HG02623 (cell line): ENCODE measurements around the gene SLAIN2.
"Not testable (repeated sequence)": the region's sequence is repeated elsewhere in the genome, so short reads cannot be mapped to it uniquely, and the experiment has no call there.

Experiments used
- ATAC-seq: cut with Tn5 transposase; IDR thresholded peaks from one replicate; pipeline ENCODE4 v1.9.1; 2021; ENCODE audit warnings: moderate library complexity; ENCODE audit not compliant: unreplicated experiment

The SLAIN2 gene

DNA sequence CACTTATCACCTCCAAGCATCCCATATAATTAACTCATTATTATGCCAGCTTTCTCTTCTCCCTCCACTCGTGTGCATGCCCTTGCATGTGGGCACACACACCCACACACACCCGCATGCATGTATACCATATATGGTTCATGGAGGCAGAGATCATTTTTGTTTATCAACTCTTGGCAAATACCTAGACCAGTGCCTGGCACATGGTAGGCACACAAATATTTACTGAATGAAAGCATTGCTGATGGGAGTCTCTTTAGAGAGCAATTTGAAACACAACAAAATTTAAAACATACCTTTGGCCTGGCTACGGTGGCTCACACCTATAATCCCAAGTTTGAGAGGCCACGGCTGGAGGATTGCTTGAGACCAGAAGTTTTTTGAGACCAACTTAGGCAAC is 90.7 kb downstream of the SLAIN2 start:
- ATAC-seq, result no peak

DNA sequence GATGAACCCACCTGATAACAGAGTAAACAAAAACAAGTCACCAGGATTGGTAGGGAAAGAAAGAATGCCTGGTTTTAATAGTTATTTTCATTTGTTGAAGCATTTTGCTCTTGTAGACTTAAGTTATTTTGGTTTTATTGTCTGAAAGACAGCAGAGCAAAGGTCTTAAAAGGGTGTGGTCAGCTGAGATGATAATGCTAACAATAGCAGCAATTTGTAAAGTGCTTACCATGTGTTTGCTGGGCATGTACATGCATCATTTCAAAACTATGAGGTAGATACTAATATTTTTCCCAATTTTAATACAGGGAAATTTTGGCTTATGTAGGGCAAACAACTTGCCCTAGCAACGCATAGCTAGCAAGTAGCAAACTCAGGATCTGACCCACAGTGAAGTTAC is 95.0 kb downstream of the SLAIN2 start:
- ATAC-seq, result no peak

DNA sequence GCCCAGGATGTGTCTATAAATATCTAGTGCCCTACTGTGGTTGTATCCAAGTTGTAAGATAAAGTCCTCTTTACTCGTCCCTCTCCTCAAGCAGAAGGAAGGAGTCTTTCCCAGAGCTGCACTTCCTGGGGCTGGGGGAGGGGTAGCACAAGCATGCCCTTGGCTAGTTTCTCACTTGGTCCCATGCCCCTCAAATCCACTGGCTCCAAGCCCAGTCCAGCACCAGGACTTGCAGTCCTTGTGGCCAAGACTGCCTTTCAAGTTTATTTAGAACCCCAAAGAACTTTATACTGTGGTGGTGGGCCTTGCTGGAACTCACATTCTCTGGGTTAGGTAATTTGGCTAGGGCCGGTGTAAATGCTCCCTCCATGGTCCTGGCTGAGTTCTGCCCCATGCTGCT is 98.7 kb downstream of the SLAIN2 start:
- no peak for ATAC-seq

DNA sequence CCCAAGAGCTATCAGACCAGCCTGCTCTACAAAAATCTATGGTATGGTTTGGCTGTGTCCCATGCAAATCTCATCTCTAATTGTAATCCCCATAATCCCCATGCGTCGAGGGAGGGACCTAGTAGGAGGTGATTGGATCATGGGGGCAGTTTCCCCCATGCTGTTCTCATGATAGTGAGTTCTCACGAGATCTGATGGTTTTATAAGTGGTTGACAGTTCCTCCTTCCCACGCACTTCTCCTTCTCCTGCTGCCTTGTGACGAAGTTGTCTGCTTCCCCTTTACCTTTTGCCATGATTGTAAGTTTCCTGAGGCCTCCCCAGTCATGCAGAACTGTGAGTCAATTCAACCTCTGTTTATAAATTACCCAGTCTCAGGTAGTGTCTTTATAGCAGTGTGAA is 99.6 kb downstream of the SLAIN2 start:
- ATAC-seq, result not testable (repeated sequence)

DNA sequence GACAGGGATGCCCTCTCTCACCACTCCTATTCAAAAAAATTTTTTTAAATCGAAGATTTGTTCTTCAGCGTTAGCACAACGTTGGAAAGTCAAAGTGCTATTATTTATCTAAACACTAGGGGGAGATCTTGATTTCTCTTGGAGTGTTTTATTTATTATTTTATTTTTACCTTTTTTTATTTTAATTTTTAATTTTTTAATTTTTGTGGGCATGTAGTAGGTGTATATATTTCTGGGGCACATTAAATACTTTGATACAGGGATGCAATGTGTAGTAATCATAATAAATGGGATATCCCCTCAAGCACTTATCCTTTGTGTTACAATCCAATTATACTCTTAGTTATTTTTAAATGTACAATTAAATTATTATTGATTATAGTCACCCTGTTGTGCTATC is 104.4 kb downstream of the SLAIN2 start:
- ATAC-seq, result no peak

DNA sequence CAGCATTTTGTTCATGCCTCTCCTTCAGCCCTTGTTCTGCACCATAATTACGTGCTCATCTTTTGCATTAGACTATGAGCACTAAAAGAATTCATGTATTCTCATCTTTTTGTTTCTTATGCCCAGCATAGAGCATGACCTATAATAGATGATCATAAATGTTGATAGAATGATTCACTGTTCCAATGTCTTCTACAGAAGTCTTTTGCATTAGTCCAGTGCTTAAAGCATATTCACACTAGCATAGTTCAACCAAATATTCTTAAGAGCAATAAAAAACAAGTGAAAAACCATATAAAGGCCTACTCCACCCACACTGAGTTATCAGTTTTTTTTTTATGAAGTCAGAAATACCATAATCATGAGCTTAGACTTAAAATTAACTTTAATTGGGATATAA is 105.3 kb downstream of the SLAIN2 start:
- no peak for ATAC-seq

DNA sequence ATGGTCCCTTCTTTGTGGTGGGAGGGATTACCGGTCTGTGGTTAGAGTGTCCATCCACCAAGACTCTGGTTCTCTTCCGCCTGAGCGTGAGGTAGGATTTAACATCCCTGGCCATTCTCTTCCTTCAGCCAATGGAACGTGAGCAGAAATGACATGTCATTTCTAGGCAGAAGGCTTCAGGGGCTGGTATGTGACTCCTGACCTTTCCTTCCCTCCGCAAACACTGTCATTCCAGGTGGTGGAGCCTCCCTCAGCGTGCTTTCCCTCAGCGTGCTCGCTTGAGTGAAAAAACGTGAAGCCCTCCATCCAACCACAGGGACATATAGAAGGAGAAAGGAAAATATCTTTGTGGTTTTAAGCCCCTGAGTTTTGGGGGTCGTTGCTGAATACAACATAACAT is 107.8 kb downstream of the SLAIN2 start:
- no peak for ATAC-seq

DNA sequence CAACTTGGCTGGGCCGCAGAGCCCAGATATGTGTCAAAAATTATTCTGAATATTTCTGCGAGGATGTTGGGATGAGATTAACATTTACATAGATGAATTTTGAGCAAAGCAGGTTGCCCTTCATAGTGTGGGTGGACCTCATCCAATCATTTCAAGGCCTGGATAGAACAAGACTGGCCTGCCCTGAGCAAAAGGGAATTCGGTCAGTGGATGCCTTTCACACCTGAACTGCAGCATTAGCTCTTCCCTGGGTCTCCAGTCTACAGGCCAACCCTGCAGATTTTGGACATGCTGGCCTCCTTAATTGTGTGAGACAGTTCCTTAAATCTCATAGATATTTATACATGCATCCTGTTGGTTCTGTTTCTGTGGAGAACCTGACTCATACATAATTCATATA is 109.4 kb downstream of the SLAIN2 start:
- ATAC-seq, result no peak

DNA sequence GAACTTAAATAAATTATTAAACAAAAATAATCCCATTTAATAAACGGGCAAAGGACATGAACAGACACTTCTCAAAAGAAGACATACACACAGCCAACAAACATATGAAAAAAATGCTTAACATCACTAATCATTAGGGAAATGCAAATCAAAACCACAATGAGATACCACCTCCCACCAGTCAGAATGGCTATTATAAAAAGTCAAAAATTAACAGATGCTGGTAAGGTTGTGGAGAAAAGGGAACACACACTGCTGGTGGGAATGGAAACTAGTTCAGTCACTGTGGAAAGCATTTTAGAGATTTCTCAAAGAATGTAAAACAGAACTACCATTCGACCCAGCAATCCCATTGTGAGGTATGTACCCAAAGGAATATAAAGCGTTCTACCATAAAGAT is 110.3 kb downstream of the SLAIN2 start:
- ATAC-seq, result not testable (repeated sequence)

DNA sequence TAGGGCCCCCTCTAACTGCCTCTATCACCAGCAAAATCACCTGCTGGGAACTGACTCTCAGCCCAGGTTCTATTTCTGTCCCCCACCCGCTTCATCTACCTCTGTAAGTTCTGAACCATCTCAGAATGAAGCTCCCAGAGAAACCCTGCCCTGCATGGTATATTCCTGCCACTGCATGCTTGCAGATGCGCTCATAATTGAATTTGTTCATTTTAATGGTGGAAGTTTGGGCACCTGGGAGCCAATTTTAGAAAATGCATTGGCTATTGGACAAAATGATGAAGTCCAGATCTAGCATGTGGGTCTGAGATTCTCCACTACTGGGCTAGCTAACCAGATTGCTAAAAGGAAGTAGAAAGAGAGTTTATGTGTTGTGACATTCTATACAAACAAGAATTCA is 113.3 kb downstream of the SLAIN2 start:
- ATAC-seq, result no peak

DNA sequence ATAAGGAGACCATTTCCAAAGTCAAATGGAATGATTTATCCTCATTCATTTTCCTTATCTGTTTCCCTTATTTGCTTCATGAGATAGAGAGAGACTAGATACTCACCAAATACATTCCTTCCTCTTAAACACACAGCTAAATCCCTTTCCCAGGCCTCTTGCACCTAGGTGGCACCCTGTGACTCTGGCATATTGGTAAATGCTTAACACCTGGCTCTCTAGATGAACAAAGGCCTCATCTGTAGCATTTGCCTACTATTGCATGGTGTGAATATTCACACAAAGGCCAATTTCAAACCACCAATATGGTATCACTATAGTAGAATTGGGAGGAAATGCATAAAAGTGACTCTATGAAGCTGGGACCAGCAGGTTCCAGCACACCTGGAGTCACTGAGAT is 119.7 kb downstream of the SLAIN2 start:
- no peak for ATAC-seq

DNA sequence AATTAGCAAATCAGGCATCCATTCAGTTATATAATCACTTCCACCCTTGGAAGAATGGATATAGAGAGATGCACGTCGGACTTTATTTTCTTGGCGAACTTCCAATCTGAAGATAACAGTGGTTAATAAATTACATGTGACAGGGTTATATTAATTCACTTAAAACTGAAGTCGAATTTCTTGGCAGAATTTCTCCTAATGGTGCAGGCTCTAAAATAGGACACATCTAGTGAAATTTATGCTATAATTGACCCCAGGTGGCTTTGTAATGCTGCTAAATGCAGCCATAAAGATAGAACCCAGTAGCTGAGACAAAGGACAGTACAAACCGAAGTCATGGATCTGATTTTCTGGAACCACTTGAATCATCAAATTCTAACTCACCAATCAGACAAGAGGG is 121.0 kb downstream of the SLAIN2 start:
- ATAC-seq, result no peak

DNA sequence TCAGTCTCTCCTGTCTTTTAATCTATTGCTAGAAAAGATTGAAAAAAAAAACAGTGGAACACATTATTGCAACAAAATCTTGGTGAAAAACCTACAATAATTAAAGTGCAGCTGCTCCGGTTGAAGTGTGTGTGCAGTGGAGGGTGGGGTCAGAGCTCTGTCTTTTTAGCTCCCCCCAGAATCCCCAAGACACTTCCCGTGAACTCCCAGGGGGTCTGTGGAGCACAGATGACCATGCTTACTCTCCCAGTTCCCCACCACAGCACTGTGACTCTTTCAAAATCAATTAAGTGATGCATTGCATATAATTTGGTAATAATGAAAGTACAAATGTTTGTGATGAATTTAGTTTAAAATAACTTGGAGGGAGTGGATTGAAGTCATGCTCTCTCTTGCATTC is 126.1 kb downstream of the SLAIN2 start:
- ATAC-seq, result no peak

DNA sequence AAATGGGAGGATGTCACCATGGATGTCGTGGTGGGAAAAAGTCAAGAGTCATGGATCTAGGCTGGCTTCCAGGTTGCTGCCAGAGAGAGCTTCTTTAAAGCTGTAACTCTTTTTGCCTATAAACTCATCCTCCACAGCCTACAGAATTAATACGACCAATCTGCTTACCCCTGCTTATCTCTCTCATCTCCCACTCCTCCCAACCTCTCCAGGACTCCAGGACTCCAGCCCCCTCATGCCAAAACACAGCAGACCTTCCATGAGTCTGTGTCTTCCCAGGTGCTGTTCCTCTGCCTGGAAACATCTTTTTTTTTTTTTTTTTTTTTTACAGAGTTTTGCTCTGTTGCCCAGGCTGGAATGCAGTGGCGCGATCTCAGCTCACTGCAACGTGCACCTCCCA is 126.6 kb downstream of the SLAIN2 start:
- ATAC-seq, result no peak

DNA sequence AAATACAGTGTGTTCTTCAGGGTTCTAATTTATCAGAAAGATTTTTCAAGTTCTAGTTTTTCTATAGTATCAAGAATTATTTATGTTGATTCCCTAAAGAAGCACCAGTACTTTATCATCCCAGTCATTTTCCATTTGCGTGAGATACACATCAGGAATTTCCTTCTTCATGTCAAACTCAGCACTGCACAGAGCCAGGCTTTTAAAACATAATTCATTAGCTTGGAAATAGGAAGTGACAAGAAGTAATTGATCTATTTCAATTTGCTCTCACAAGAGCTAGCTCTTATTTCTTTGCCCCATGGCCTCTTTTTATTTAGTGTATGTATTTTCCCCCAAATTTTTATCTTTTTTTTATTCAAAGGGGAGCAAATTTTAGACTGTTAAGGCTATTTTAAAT is 128.8 kb downstream of the SLAIN2 start:
- ATAC-seq, result no peak

DNA sequence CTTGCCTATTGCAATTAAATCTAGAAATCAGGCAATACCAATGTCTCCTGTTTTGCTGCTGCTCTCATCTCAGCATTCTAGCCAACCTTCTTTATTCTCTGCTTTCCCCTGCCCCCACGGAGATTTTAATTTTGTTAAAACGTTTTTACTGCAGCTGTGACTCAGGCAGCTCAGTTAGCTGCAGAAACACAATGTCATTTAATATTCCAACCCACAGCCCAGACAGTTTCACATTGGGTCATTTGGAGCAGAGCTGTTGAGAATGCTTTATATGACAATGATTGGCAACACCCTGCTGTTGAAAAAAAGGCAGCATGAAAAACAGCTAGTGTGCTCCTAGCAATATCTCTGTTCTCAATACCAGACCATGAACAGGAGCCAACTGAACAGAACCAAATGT is 129.2 kb downstream of the SLAIN2 start:
- no peak for ATAC-seq

DNA sequence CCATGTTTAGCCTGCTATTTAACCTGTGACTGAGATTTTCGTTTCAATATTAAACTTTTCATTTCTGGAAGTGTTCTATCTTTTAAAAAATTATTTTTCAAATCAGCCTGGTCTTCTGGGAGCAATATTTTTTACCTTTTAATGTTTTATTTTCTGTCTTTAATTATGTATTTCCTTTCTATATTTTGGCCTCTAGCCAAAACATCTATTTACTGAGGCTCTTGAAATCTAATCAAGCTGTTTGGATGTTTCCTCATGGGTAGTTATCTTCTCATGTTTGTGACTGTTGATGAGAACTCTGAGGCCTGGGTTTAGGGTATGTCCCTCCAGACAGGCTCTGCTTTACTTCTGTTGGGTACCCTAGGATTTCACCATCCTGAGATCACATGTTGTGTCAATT is 131.5 kb downstream of the SLAIN2 start:
- no peak for ATAC-seq

DNA sequence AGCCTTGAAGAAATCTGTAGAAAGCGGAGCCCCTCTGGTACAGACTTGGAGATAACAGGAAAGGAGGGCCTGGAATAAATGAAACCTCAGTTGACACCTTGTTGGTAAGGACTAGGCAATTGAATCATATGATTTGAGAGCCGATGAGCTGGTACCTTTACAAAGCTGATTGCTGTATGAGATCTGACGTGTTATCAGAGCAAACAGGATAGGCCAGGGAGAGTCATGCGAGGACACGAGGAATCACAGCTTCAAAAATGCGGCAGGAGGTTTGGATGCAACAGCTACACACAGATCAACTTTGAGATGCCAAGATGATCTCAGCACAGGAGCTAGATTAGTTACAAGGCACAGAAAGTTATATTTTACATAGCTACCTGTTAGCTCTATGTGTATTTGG is 134.4 kb downstream of the SLAIN2 start:
- no peak for ATAC-seq
